ENCODE results near the gene UBP1. TPM values are rescaled to one million over a fixed set of nuclear protein-coding genes. Genes with fewer than 3 reads are reported as not detected.

Gene UBP1
- polyA plus RNA-seq, 1 of the 3 experiments (the other 2 are of a cell fraction): 45.5 TPM

- Histone ChIP-seq H3K27me3 (ENCODE audit: insufficient read depth) (no peaks in the 10 kb centered on the region), H3K9ac (no peak overlapping the region), H3K4me2 (no peak overlapping the region), H3F3A (replicated peaks; ENCODE audit: insufficient read depth) (peaks cover 26% of the 10 kb centered on the region), H3K4me1 (ENCODE audit: control insufficient read depth in 1 of 2, insufficient read depth in 2 of 2, low read depth in 1 of 2, low read length in 1 of 2) (peaks cover 3 to 29% of the 10 kb centered on the region in 2 experiments), H3K4me3 (ENCODE audit: low read depth in 2 of 2, low read length in 1 of 2) (no peak overlapping the region), H4K20me1 (ENCODE audit: insufficient read depth) (no peaks in the 10 kb centered on the region), H3K79me2 (ENCODE audit: insufficient read depth) (peaks cover 34% of the 10 kb centered on the region), H3K36me3 (replicated peaks in 1 of 2; ENCODE audit: control insufficient read depth in 1 of 2, insufficient read depth in 2 of 2, low read length in 1 of 2) (peaks cover 69 to 78% of the 10 kb centered on the region in 2 experiments), H3K27ac (ENCODE audit: low read depth in 2 of 2, low read length in 1 of 2) (no peak overlapping the region), H3K9me3 (no peaks in the 10 kb centered on the region), H2AFZ (ENCODE audit: low read depth) (no peak overlapping the region), H3K9me2 (no peaks in the 10 kb centered on the region)
- TF ChIP-seq GABPA (IDR thresholded peaks at IDR 0.05; ENCODE audit: low read depth) (no peak), FOXM1 (IDR thresholded peaks at IDR 0.05; ENCODE audit: low read depth) (no peak), NFIC (IDR thresholded peaks at IDR 0.05; ENCODE audit: borderline replicate concordance) (no peak), REST (IDR thresholded peaks at IDR 0.05; ENCODE audit: low read depth, low read length) (no peak), SMC3 (IDR thresholded peaks at IDR 0.05; ENCODE audit: low read depth, low read length) (no peak), RXRA (IDR thresholded peaks at IDR 0.05; ENCODE audit: borderline replicate concordance, low read depth) (no peak), CHD2 (IDR thresholded peaks at IDR 0.05; ENCODE audit: low read length, partially characterized antibody) (no peak), ZBTB33 (IDR thresholded peaks at IDR 0.05; ENCODE audit: borderline replicate concordance, low read depth) (no peak), RFX5 (IDR thresholded peaks at IDR 0.05; ENCODE audit: low read length) (no peak), IRF3 (IDR thresholded peaks at IDR 0.05; ENCODE audit: low read depth, low read length) (no peak), GATA2 (CRISPR knock-in tag; IDR thresholded peaks at IDR 0.05) (no peak), FOXJ3 (CRISPR knock-in tag; IDR thresholded peaks at IDR 0.05) (no peak), USF1 (IDR thresholded peaks at IDR 0.05; ENCODE audit: borderline replicate concordance, low read depth) (no peak), CTCF (IDR thresholded peaks at IDR 0.05) (no peak)
- ChIA-PET POLR2A (no interaction called here), CTCF (interaction anchor here (2.6 to 4.9 kb wide), 2 partner anchors 14 to 400 kb away, joined by 7 to 48 read pairs; no protein-coding TSS in a partner anchor)
- 88% methylated on average over 1 of the region's 1 CpG for WGBS (ENCODE audit: low lambda C conversion rate)
- no peak for DNase-seq
Observed at GRCh38 chr3:33386631-33387030, 53.6 kb downstream of the UBP1 start.
